ENCODE results near the gene MRPL36. TPM values are rescaled to one million over a fixed set of nuclear protein-coding genes. Genes with fewer than 3 reads are reported as not detected.

The MRPL36 gene
- total and polyA plus RNA-seq, 9 of the 15 experiments (the other 6 are each of a cell fraction or from before 2014, with no cell fraction given): 78.3 to 557 (median 124) TPM

DNA sequence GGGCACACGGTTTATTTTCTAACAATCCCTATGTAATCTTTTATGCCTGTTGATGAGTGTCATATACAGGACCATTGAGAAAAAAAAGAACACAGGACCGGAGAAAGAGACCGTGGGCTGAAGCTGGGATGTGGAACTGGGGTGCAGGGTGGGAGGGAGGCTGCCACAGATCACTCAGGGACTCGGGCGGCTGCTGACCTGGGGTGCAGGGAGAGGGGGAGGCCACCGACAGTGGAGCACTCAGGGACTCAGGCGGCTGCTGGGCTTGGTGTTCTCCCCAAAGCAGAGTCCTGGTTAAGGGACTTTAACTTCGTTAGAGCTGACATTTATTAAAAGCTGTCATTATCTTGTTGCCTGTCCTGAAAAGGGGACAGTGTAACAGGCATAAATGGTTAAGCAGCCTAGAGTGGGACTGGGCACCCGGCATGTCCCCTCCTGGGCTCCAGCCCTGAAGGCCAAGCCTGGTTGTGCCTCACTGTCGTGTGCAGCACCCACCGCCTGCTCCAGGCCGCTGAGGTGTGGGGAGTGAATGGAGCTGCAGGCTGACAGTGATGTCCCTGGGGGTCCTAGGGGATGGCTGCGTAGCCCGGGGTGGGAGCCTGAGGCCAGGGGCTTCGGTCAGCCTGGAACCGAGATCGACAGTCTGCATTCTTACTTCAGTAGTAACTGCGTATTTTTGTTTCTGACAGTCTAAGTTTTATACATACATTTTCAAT is 15.6 kb upstream of the MRPL36 start:
- H3K79me2 ChIP-seq (ENCODE audit: control insufficient read depth, insufficient read depth, low read length): peaks cover 30% of the 10 kb centered on the region
- FAIRE-seq (no peak), DNase-seq (ENCODE audit: extremely low read depth in 1 of 4, low spot score in 3 of 4) (no peak), ATAC-seq (no peak)
- no peak overlapping the region for H3K4me3 ChIP-seq
- ChIA-PET POLR2A (interaction anchor here (0.6 kb wide), 1 partner anchor 85 kb away, joined by 3 read pairs; no protein-coding TSS in a partner anchor), CTCF (ENCODE audit: low intra/inter-chr PET ratio) (no interaction called here)
- 96% methylated on average over 17 of the region's 18 CpGs for WGBS (ENCODE audit: insufficient coverage, low coverage, missing lambda C conversion rate)
- H3K4me2 ChIP-seq (ENCODE audit: insufficient read depth, low read length): no peak overlapping the region
- intact Hi-C loops (cut with micrococcal nuclease) (no loop called here), in situ Hi-C loops (cut with MboI) (no loop called here)
- H3K4me1 ChIP-seq (replicated peaks in 1 of 2; ENCODE audit: control insufficient read depth in 2 of 2, insufficient read depth in 2 of 2, low read length in 2 of 2): no peaks in the 10 kb centered on the region; a peak in 1 of 5 replicates
- H3K9me3 ChIP-seq (replicated peaks; ENCODE audit: control insufficient read depth, insufficient read depth, low read depth, low read length): no peaks in the 10 kb centered on the region
- 0 out of 4 replicates have a peak overlapping the region, but pooled peaks of 1 of the 2 experiments have one; percentile 26 for H3K9ac ChIP-seq (ENCODE audit: insufficient read depth in 1 of 2, low read depth in 2 of 2, low read length in 2 of 2)
- peak; percentile 54 for TF ChIP-seq POLR2G (IDR thresholded peaks at IDR 0.05; ENCODE audit: low read depth, low read length)
- TF ChIP-seq, protein P1, sequence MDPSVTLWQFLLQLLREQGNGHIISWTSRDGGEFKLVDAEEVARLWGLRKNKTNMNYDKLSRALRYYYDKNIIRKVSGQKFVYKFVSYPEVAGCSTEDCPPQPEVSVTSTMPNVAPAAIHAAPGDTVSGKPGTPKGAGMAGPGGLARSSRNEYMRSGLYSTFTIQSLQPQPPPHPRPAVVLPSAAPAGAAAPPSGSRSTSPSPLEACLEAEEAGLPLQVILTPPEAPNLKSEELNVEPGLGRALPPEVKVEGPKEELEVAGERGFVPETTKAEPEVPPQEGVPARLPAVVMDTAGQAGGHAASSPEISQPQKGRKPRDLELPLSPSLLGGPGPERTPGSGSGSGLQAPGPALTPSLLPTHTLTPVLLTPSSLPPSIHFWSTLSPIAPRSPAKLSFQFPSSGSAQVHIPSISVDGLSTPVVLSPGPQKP (CRISPR knock-in tag; IDR thresholded peaks at IDR 0.05): no peak
- TF ChIP-seq DACH1 (IDR thresholded peaks at IDR 0.05; ENCODE audit: partially characterized antibody): no peak
- TF ChIP-seq FOXA1 (IDR thresholded peaks at IDR 0.05; ENCODE audit: borderline replicate concordance): no peak
- no peak for TF ChIP-seq POLR2AphosphoS5 (IDR thresholded peaks at IDR 0.05; ENCODE audit: control insufficient read depth, insufficient read depth, low read depth, low read length)
- peak; percentile 44 for TF ChIP-seq RBFOX2 (IDR thresholded peaks at IDR 0.05; ENCODE audit: low read depth, low read length)
- no peak for TF ChIP-seq PHF8 (IDR thresholded peaks at IDR 0.05; ENCODE audit: borderline replicate concordance, low read length)
- TF ChIP-seq ZNF347 (CRISPR knock-in tag; IDR thresholded peaks at IDR 0.05; ENCODE audit: low read depth): no peak
- TF ChIP-seq RBM22 (IDR thresholded peaks at IDR 0.05; ENCODE audit: low read depth, low read length, poor library complexity, severe bottlenecking): peak; percentile 71
- 0 out of 2 replicates have a peak, but pooled peaks have one; percentile 31 for TF ChIP-seq POLR2A (conservative IDR thresholded peaks at IDR 0.05)
- no peak for TF ChIP-seq FOSL1 (tag; conservative IDR thresholded peaks at IDR 0.05)
- peaks cover 99% of the 10 kb centered on the region for H3K36me3 ChIP-seq (ENCODE audit: control insufficient read depth, insufficient read depth, low read length)
- H4K20me1 ChIP-seq (replicated peaks; ENCODE audit: control insufficient read depth, insufficient read depth, low read length): peaks cover 6% of the 10 kb centered on the region
- H2AFZ ChIP-seq (ENCODE audit: low read depth, low read length): no peak overlapping the region
- peaks cover 4% of the 10 kb centered on the region for H3K9me1 ChIP-seq (ENCODE audit: control insufficient read depth, insufficient read depth, low read length)
- no peaks in the 10 kb centered on the region for H3K27me3 ChIP-seq (ENCODE audit: control insufficient read depth in 2 of 2, insufficient read depth in 2 of 2, low read length in 2 of 2)
- BruUV-seq (replicated peaks): no TSS peak
- no peak overlapping the region for H3K27ac ChIP-seq (ENCODE audit: extremely low read depth, low read depth, low read length)

Measured in K562 (cell line).